Measurements from ENCODE around the gene ASZ1.
"Not testable (repeated sequence)": the region's sequence is repeated elsewhere in the genome, so short reads cannot be mapped to it uniquely, and the experiment has no call there.

Gene ASZ1

GRCh38 chr7:117427258-117427701 lies at the start of gene ASZ1:
Gene ASZ1 (minus strand): TSS chr7:117427493. CDS start chr7:117427460, 33 bp downstream.
- Mint-ChIP-seq H3K27ac (no peak within 1 kb of the TSS), H3K9me3 (peaks cover 3% of the 10 kb centered on the region), H3K4me1 (no peaks in the 10 kb centered on the region), H3K27me3 (no peaks in the 10 kb centered on the region), H3K36me3 (no peaks in the 10 kb centered on the region), H3K4me3 (no peak within 1 kb of the TSS)
- no peak for ATAC-seq

GRCh38 chr7:117476557-117477215 lies 49.4 kb upstream of the ASZ1 start:
- no peaks in the 10 kb centered on the region for H3K36me3 Mint-ChIP-seq
- no peak overlapping the region for H3K27ac Mint-ChIP-seq
- H3K27me3 Mint-ChIP-seq, result peaks cover 14% of the 10 kb centered on the region
- H3K4me3 Mint-ChIP-seq, result no peak overlapping the region
- no peaks in the 10 kb centered on the region for H3K9me3 Mint-ChIP-seq
- no peaks in the 10 kb centered on the region for H3K4me1 Mint-ChIP-seq
- ATAC-seq, result no peak

- no peak for ATAC-seq
- no peak overlapping the region for H3K27ac Mint-ChIP-seq
- H3K27me3 Mint-ChIP-seq, result no peaks in the 10 kb centered on the region
- no peak overlapping the region for H3K4me3 Mint-ChIP-seq
- no peaks in the 10 kb centered on the region for H3K9me3 Mint-ChIP-seq
- no peaks in the 10 kb centered on the region for H3K36me3 Mint-ChIP-seq
- no peaks in the 10 kb centered on the region for H3K4me1 Mint-ChIP-seq
These were observed 45.0 kb upstream of the ASZ1 start for GRCh38 chr7:117472335-117472734.

GRCh38 chr7:117470777-117471176 lies 43.5 kb upstream of the ASZ1 start:
- Mint-ChIP-seq H3K4me3 (no peak overlapping the region), H3K4me1 (no peaks in the 10 kb centered on the region), H3K9me3 (no peaks in the 10 kb centered on the region), H3K36me3 (no peaks in the 10 kb centered on the region), H3K27me3 (no peaks in the 10 kb centered on the region), H3K27ac (no peak overlapping the region)
- no peak for ATAC-seq

GRCh38 chr7:117468174-117468573 lies 40.9 kb upstream of the ASZ1 start:
- Mint-ChIP-seq H3K27me3 (no peaks in the 10 kb centered on the region), H3K9me3 (no peaks in the 10 kb centered on the region), H3K27ac (no peak overlapping the region), H3K4me1 (no peaks in the 10 kb centered on the region), H3K4me3 (no peak overlapping the region), H3K36me3 (no peaks in the 10 kb centered on the region)
- ATAC-seq, result no peak

- H3K27me3 Mint-ChIP-seq, H3K27ac Mint-ChIP-seq, H3K4me1 Mint-ChIP-seq, H3K36me3 Mint-ChIP-seq, H3K9me3 Mint-ChIP-seq, H3K4me3 Mint-ChIP-seq, ATAC-seq: not testable (repeated sequence)
These were observed 33.5 kb upstream of the ASZ1 start for GRCh38 chr7:117460815-117461214.

GRCh38 chr7:117459735-117460134 lies 32.4 kb upstream of the ASZ1 start:
- Mint-ChIP-seq H3K27ac (no peak overlapping the region), H3K4me1 (no peaks in the 10 kb centered on the region), H3K36me3 (no peaks in the 10 kb centered on the region), H3K9me3 (no peaks in the 10 kb centered on the region), H3K4me3 (no peak overlapping the region), H3K27me3 (no peaks in the 10 kb centered on the region)
- no peak for ATAC-seq

GRCh38 chr7:117458977-117459583 lies 31.8 kb upstream of the ASZ1 start:
- Mint-ChIP-seq H3K4me3 (no peak overlapping the region), H3K9me3 (no peaks in the 10 kb centered on the region), H3K27ac (no peak overlapping the region), H3K27me3 (no peaks in the 10 kb centered on the region), H3K36me3 (no peaks in the 10 kb centered on the region), H3K4me1 (no peaks in the 10 kb centered on the region)
- ATAC-seq, result no peak

GRCh38 chr7:117448655-117449054 lies 21.4 kb upstream of the ASZ1 start:
- peaks cover 18% of the 10 kb centered on the region for H3K27me3 Mint-ChIP-seq
- no peaks in the 10 kb centered on the region for H3K4me1 Mint-ChIP-seq
- no peak for ATAC-seq
- no peak overlapping the region for H3K4me3 Mint-ChIP-seq
- no peak overlapping the region for H3K27ac Mint-ChIP-seq
- H3K36me3 Mint-ChIP-seq, result no peaks in the 10 kb centered on the region
- H3K9me3 Mint-ChIP-seq, result peaks cover 13% of the 10 kb centered on the region

- no peak for ATAC-seq
- peaks cover 11% of the 10 kb centered on the region for H3K9me3 Mint-ChIP-seq
- peaks cover 7% of the 10 kb centered on the region for H3K27me3 Mint-ChIP-seq
- no peak overlapping the region for H3K27ac Mint-ChIP-seq
- no peaks in the 10 kb centered on the region for H3K36me3 Mint-ChIP-seq
- H3K4me3 Mint-ChIP-seq, result no peak overlapping the region
- H3K4me1 Mint-ChIP-seq, result no peaks in the 10 kb centered on the region
These were observed 19.0 kb upstream of the ASZ1 start for GRCh38 chr7:117446220-117446815.

- H3K4me3 Mint-ChIP-seq, result no peak overlapping the region
- no peak overlapping the region for H3K27ac Mint-ChIP-seq
- H3K27me3 Mint-ChIP-seq, result no peaks in the 10 kb centered on the region
- ATAC-seq, result no peak
- no peaks in the 10 kb centered on the region for H3K36me3 Mint-ChIP-seq
- H3K4me1 Mint-ChIP-seq, result no peaks in the 10 kb centered on the region
- H3K9me3 Mint-ChIP-seq, result peaks cover 10% of the 10 kb centered on the region
These were observed 17.9 kb upstream of the ASZ1 start for GRCh38 chr7:117445206-117445605.

- no peaks in the 10 kb centered on the region for H3K4me1 Mint-ChIP-seq
- H3K27me3 Mint-ChIP-seq, result no peaks in the 10 kb centered on the region
- H3K36me3 Mint-ChIP-seq, result no peaks in the 10 kb centered on the region
- no peak for ATAC-seq
- no peak overlapping the region for H3K4me3 Mint-ChIP-seq
- H3K27ac Mint-ChIP-seq, result no peak overlapping the region
- peaks cover 5% of the 10 kb centered on the region for H3K9me3 Mint-ChIP-seq
These were observed 17.4 kb upstream of the ASZ1 start for GRCh38 chr7:117444646-117445045.

- Mint-ChIP-seq H3K27ac (no peak overlapping the region), H3K36me3 (no peaks in the 10 kb centered on the region), H3K9me3 (no peaks in the 10 kb centered on the region), H3K4me3 (no peak overlapping the region), H3K27me3 (no peaks in the 10 kb centered on the region), H3K4me1 (peaks cover 5% of the 10 kb centered on the region)
- ATAC-seq, result peak; percentile 77
These were observed 8.3 kb upstream of the ASZ1 start for GRCh38 chr7:117435475-117436043.

- H3K9me3 Mint-ChIP-seq, result peaks cover 3% of the 10 kb centered on the region
- no peak for ATAC-seq
- H3K36me3 Mint-ChIP-seq, result no peaks in the 10 kb centered on the region
- H3K4me3 Mint-ChIP-seq, result no peak overlapping the region
- H3K27ac Mint-ChIP-seq, result no peak overlapping the region
- no peaks in the 10 kb centered on the region for H3K27me3 Mint-ChIP-seq
- H3K4me1 Mint-ChIP-seq, result no peaks in the 10 kb centered on the region
These were observed 3.0 kb downstream of the ASZ1 start for GRCh38 chr7:117424090-117424829.

GRCh38 chr7:117414591-117414990 lies 12.7 kb downstream of the ASZ1 start:
- not testable (repeated sequence) for H3K27ac Mint-ChIP-seq, H3K27me3 Mint-ChIP-seq, ATAC-seq, H3K4me3 Mint-ChIP-seq, H3K4me1 Mint-ChIP-seq, H3K9me3 Mint-ChIP-seq, H3K36me3 Mint-ChIP-seq

Data from stimulated activated memory B cell treated with anti-CD40 and anti-IgM and Interleukin-4, amounts not matched to agents 10 μg/mL and 1 μg/mL and 100 μg/mL, for 72 hours (primary cell).